Measurements from ENCODE around the gene AFMID. TPM values are rescaled to one million over a fixed set of nuclear protein-coding genes. Genes with fewer than 3 reads are reported as not detected.

AFMID gene
- total and polyA plus RNA-seq, 2 of the 8 experiments (the other 6 are each of a cell fraction or from before 2014, with no cell fraction given) = 49.0 to 53.0 TPM

GRCh38 chr17:78176548-78177025 lies 10.6 kb upstream of the AFMID start (continued):
- TF ChIP-seq KDM4A (IDR thresholded peaks at IDR 0.05; ENCODE audit: low read depth, low read length, severe bottlenecking) (no peak), SIRT6 (IDR thresholded peaks at IDR 0.05; ENCODE audit: low read length) (no peak), NRF1 (IDR thresholded peaks at IDR 0.05; ENCODE audit: low read depth, low read length) (no peak), RFX5 (IDR thresholded peaks at IDR 0.05; ENCODE audit: borderline replicate concordance, low read depth, low read length) (no peak), SUZ12 (IDR thresholded peaks at IDR 0.05; ENCODE audit: low read length) (no peak), BRCA1 (IDR thresholded peaks at IDR 0.05; ENCODE audit: low read depth, low read length) (no peak), YY1 (IDR thresholded peaks at IDR 0.05; ENCODE audit: low read depth, low read length) (peak; percentile 80)

All from H1 (cell line).